GM10266 (cell line): ENCODE measurements around the gene KDF1.
"Not testable (repeated sequence)": the region's sequence is repeated elsewhere in the genome, so short reads cannot be mapped to it uniquely, and the experiment has no call there.

Experiments
- DNase-seq: peaks from one replicate; pipeline ENCODE4 v3.0.0; 2012; ENCODE audit errors: extremely low spot score
- TF ChIP-seq, protein P1 (sequence below): IDR thresholded peaks from 2 replicates; pipeline ENCODE4 v1.5.1; 2012; ENCODE audit warnings: mild to moderate bottlenecking, low read depth; ENCODE audit not compliant: control insufficient read depth, insufficient read depth; ENCODE audit errors: missing control alignments

Gene KDF1

GRCh38 chr1:26991310-26992116 lies 31.2 kb upstream of the KDF1 start:
- TF ChIP-seq, protein P1, sequence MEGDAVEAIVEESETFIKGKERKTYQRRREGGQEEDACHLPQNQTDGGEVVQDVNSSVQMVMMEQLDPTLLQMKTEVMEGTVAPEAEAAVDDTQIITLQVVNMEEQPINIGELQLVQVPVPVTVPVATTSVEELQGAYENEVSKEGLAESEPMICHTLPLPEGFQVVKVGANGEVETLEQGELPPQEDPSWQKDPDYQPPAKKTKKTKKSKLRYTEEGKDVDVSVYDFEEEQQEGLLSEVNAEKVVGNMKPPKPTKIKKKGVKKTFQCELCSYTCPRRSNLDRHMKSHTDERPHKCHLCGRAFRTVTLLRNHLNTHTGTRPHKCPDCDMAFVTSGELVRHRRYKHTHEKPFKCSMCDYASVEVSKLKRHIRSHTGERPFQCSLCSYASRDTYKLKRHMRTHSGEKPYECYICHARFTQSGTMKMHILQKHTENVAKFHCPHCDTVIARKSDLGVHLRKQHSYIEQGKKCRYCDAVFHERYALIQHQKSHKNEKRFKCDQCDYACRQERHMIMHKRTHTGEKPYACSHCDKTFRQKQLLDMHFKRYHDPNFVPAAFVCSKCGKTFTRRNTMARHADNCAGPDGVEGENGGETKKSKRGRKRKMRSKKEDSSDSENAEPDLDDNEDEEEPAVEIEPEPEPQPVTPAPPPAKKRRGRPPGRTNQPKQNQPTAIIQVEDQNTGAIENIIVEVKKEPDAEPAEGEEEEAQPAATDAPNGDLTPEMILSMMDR = no peak
- DNase-seq = peak; percentile 54

GRCh38 chr1:26989403-26990109 lies 29.3 kb upstream of the KDF1 start:
- not testable (repeated sequence) for DNase-seq

GRCh38 chr1:26986658-26987057 lies 26.4 kb upstream of the KDF1 start:
- DNase-seq = no peak
- TF ChIP-seq, protein P1 = no peak

- TF ChIP-seq, protein P1 = no peak
- DNase-seq = no peak
Measured at GRCh38 chr1:26984291-26984690, 24.0 kb upstream of the KDF1 start.

DNA sequence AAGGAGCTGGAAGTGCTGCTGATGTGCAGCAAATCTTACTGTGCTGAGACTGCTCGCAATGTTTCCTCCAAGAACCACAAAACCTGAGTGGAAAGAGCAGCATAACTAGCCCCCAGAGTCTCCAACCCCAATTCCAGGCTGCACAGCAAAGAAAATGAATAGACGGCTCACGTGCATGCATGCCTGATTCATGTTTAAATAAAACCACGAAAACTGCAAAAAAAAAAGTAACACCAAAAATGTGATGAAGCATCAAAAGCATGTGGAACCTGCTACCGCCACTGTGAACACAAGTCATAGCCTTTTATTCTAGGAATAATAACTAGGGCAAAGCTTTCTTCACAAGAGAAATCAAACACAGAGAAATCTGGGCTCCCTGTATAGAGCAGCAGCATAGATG lies 23.6 kb upstream of the KDF1 start:
- TF ChIP-seq, protein P1 = no peak
- DNase-seq = no peak

- TF ChIP-seq, protein P1 = no peak
- DNase-seq = no peak
Measured at GRCh38 chr1:26981146-26981846, 21.0 kb upstream of the KDF1 start.

DNA sequence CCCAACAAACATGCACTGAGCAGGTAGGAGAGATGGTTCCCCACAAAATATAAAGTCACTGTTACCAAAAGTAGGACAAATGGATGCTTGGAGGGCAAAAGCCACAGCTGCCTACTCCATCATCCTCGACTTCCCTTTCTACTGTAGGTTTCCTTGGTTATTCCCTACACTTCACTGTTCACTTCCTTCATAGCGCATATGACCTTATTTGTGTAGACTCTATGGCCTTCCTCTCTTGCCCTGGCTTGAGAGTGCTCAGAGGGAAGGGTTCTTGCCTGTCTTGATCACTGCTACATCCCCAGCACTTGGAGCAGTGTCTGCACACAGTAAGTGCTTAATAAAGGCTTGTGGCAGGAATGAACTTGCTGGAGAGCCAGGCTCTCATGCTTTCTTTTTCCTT lies 18.6 kb upstream of the KDF1 start:
- TF ChIP-seq, protein P1 = no peak
- no peak for DNase-seq
